Choroid plexus epithelial cell (primary cell): ENCODE results near the gene TIMM9.
"Not testable (repeated sequence)": the region's sequence is repeated elsewhere in the genome, so short reads cannot be mapped to it uniquely, and the experiment has no call there.

Experiments used
- DNase-seq: peaks from one replicate; pipeline ENCODE4 v3.0.0-alpha.2; 2010; ENCODE audit warnings: low read depth
- H3K4me3 ChIP-seq: 2 replicates; pipeline ENCODE4 v1.5.1; 2011; ENCODE audit warnings: low read depth, mild to moderate bottlenecking, control low read depth, low read length, moderate library complexity
- CTCF ChIP-seq: conservative IDR thresholded peaks from 2 replicates; pipeline ENCODE4 v1.5.1; 2011; ENCODE audit warnings: low read depth, mild to moderate bottlenecking, control low read depth, inconsistent platforms, low read length, moderate library complexity

The TIMM9 gene

GRCh38 chr14:58428118-58428683 is 870 bp upstream of the TIMM9 start:
- H3K4me3 ChIP-seq: peak overlapping the region; percentile 74
- TF ChIP-seq CTCF: no peak
- peak; percentile 69 for DNase-seq

GRCh38 chr14:58426670-58427280 is 556 bp downstream of the TIMM9 start:
- TF ChIP-seq CTCF: no peak
- H3K4me3 ChIP-seq: peak overlapping the region; percentile 74
- peak; percentile 72 for DNase-seq

GRCh38 chr14:58416934-58417333 is 10.4 kb downstream of the TIMM9 start:
- DNase-seq, H3K4me3 ChIP-seq: not testable (repeated sequence)

- TF ChIP-seq CTCF: no peak
- no peak for DNase-seq
Observed at GRCh38 chr14:58415636-58416547, 11.4 kb downstream of the TIMM9 start.

GRCh38 chr14:58414845-58415244 is 12.5 kb downstream of the TIMM9 start:
- DNase-seq: no peak
- no peak overlapping the region for H3K4me3 ChIP-seq
- TF ChIP-seq CTCF: no peak

More at GRCh38 chr14:58415636-58416547, 11.4 kb downstream of the TIMM9 start:
- no peak overlapping the region for H3K4me3 ChIP-seq

GRCh38 chr14:58408681-58409215 is 18.6 kb downstream of the TIMM9 start:
- DNase-seq: no peak
- TF ChIP-seq CTCF: no peak
- H3K4me3 ChIP-seq: no peak overlapping the region

- no peak for TF ChIP-seq CTCF
- no peak for DNase-seq
- H3K4me3 ChIP-seq: no peak overlapping the region
Observed at GRCh38 chr14:58401587-58401986, 25.7 kb downstream of the TIMM9 start.
